Loucy (cell line): ENCODE results near the gene SPTSSA.
A peak's percentile ranks its signal among the peaks of the same experiment; 100 is the strongest.

ENCODE experiments used
- H2AFZ ChIP-seq: fragments of 200-600 bp; sonication (generic); 2 replicates; pipeline ENCODE4 v1.6.0; 2016; ENCODE audit warnings: antibody characterized with exemption, mild to moderate bottlenecking, low read length, moderate library complexity
- H3F3A ChIP-seq: fragments of 200-600 bp; 2 replicates; pipeline ENCODE4 v1.6.0; 2016; ENCODE audit warnings: antibody characterized with exemption, low read depth, mild to moderate bottlenecking
- H3K27me3 ChIP-seq: fragments of 200-600 bp; sonication (generic); 2 replicates; pipeline ENCODE4 v1.6.1; 2014; ENCODE audit warnings: low read length, mild to moderate bottlenecking; ENCODE audit not compliant: insufficient read depth, poor library complexity, severe bottlenecking
- H3K36me3 ChIP-seq: fragments of 200-600 bp; sonication (generic); 2 replicates; pipeline ENCODE4 v1.6.1; 2016; ENCODE audit warnings: low read length; ENCODE audit not compliant: insufficient read depth
- H3K4me1 ChIP-seq: fragments of 200-600 bp; sonication (generic); 2 replicates; pipeline ENCODE4 v1.5.1; 2014; ENCODE audit warnings: low read length, mild to moderate bottlenecking; ENCODE audit not compliant: insufficient read depth, poor library complexity, severe bottlenecking
- H3K4me2 ChIP-seq: fragments of 200-600 bp; sonication (generic); 2 replicates; pipeline ENCODE4 v1.6.0; 2014; ENCODE audit warnings: antibody characterized with exemption, low read length, low read depth, mild to moderate bottlenecking; ENCODE audit not compliant: poor library complexity, severe bottlenecking
- H3K4me3 ChIP-seq: fragments of 200-600 bp; sonication (generic); 2 replicates; pipeline ENCODE4 v1.5.1; 2014; ENCODE audit warnings: low read length, mild to moderate bottlenecking, mixed read lengths; ENCODE audit not compliant: poor library complexity, severe bottlenecking
- H3K79me2 ChIP-seq: fragments of 200-600 bp; sonication (generic); 2 replicates; pipeline ENCODE4 v1.6.1; 2014; ENCODE audit warnings: low read length; ENCODE audit not compliant: insufficient read depth
- H3K9ac ChIP-seq: fragments of 200-600 bp; sonication (generic); 2 replicates; pipeline ENCODE4 v1.6.0; 2014; ENCODE audit warnings: mild to moderate bottlenecking, low read depth, low read length, moderate library complexity; ENCODE audit not compliant: poor library complexity, severe bottlenecking
- H3K9me2 ChIP-seq: fragments of 200-600 bp; sonication (generic); replicated peaks from 2 replicates; pipeline ENCODE4 v1.6.1; 2016; ENCODE audit warnings: low read depth, low read length, mixed read lengths
- H3K9me3 ChIP-seq: fragments of 200-600 bp; sonication (generic); 2 replicates; pipeline ENCODE4 v1.6.1; 2014; ENCODE audit warnings: mild to moderate bottlenecking, antibody characterized with exemption, low read length, low read depth; ENCODE audit not compliant: insufficient read depth
- H4K20me1 ChIP-seq: fragments of 200-600 bp; sonication (generic); 2 replicates; pipeline ENCODE4 v1.6.0; 2014; ENCODE audit warnings: antibody characterized with exemption, low read length, mild to moderate bottlenecking; ENCODE audit not compliant: insufficient read depth, poor library complexity, severe bottlenecking
- CTCF ChIP-seq: fragments of 200-600 bp; sonication (generic); conservative IDR thresholded peaks from 2 replicates; pipeline ENCODE4 v1.5.1; 2014; ENCODE audit warnings: mild to moderate bottlenecking, antibody characterized with exemption, low read length
- EZH2phosphoT487 ChIP-seq: fragments of 200-600 bp; IDR thresholded peaks from 2 replicates; pipeline ENCODE4 v1.6.1; 2018; ENCODE audit warnings: antibody characterized with exemption, mild to moderate bottlenecking, moderate library complexity, borderline replicate concordance

SPTSSA gene

DNA sequence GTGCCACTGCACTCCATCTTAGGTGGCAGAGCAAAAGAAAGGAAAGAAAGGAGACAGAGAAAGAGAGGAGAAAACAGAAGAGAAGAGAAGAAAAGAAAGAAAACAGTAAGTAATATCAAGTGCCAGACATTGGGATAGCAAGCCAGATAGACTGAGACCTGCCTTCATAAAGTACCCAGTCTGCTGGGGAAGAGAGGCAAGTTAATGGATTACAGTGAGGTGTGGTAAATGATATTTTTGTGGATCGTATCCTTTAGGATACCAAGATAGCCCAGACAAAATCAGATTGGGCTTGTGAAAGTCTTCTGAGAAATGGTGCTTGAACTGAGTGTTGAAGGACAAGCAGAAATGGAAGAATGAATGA lies 1.5 kb upstream of the SPTSSA start:
- Histone ChIP-seq H3K9me2 (no peaks in the 10 kb centered on the region), H3K79me2 (peaks cover 31% of the 10 kb centered on the region), H2AFZ (no peak overlapping the region), H3K4me2 (no peak overlapping the region), H3K4me3 (no peak overlapping the region), H3K9ac (no peak overlapping the region), H3F3A (no peaks in the 10 kb centered on the region), H3K9me3 (no peaks in the 10 kb centered on the region), H4K20me1 (peaks cover 18% of the 10 kb centered on the region), H3K36me3 (no peaks in the 10 kb centered on the region), H3K27me3 (no peaks in the 10 kb centered on the region), H3K4me1 (peaks cover 30% of the 10 kb centered on the region)
- TF ChIP-seq EZH2phosphoT487: no peak
- TF ChIP-seq CTCF: no peak

- H4K20me1 ChIP-seq: peaks cover 22% of the 10 kb centered on the region
- H3K9ac ChIP-seq: peak overlapping the region; percentile 86
- H3K79me2 ChIP-seq: peaks cover 44% of the 10 kb centered on the region
- peak overlapping the region; percentile 93 for H3K4me2 ChIP-seq
- H2AFZ ChIP-seq: peak overlapping the region; percentile 14
- no peaks in the 10 kb centered on the region for H3F3A ChIP-seq
- H3K9me2 ChIP-seq: no peaks in the 10 kb centered on the region
- H3K36me3 ChIP-seq: no peaks in the 10 kb centered on the region
- peaks cover 30% of the 10 kb centered on the region for H3K4me1 ChIP-seq
- no peaks in the 10 kb centered on the region for H3K27me3 ChIP-seq
- H3K4me3 ChIP-seq: peak overlapping the region; percentile 94
- no peak for TF ChIP-seq EZH2phosphoT487
- no peak for TF ChIP-seq CTCF
- no peaks in the 10 kb centered on the region for H3K9me3 ChIP-seq
Measured at GRCh38 chr14:34461334-34462131, 507 bp downstream of the SPTSSA start.

GRCh38 chr14:34460841-34461240 lies 1.2 kb downstream of the SPTSSA start:
- Histone ChIP-seq H3K4me1 (peaks cover 30% of the 10 kb centered on the region), H3K9me3 (no peaks in the 10 kb centered on the region), H2AFZ (no peak overlapping the region), H3F3A (no peaks in the 10 kb centered on the region), H3K9ac (peak overlapping the region; percentile 86), H3K4me3 (peak overlapping the region; percentile 94), H3K9me2 (no peaks in the 10 kb centered on the region), H3K4me2 (peak overlapping the region; percentile 93), H3K79me2 (peaks cover 44% of the 10 kb centered on the region), H3K36me3 (no peaks in the 10 kb centered on the region), H4K20me1 (peaks cover 22% of the 10 kb centered on the region), H3K27me3 (no peaks in the 10 kb centered on the region)
- TF ChIP-seq CTCF (no peak), EZH2phosphoT487 (no peak)
